PC-9 (cell line): ENCODE results near the gene DCLRE1C.

Experiments
- CTCF ChIP-seq: fragments of 200-600 bp; sonication (generic); conservative IDR thresholded peaks from 2 replicates; pipeline ENCODE4 v1.6.1; 2017; ENCODE audit warnings: mixed run types, antibody characterized with exemption, mild to moderate bottlenecking, moderate library complexity
- EZH2 ChIP-seq: fragments of 200-600 bp; sonication (generic); IDR thresholded peaks from 2 replicates; pipeline ENCODE4 v1.8.0; 2017; ENCODE audit warnings: antibody characterized with exemption, low read depth

DNA sequence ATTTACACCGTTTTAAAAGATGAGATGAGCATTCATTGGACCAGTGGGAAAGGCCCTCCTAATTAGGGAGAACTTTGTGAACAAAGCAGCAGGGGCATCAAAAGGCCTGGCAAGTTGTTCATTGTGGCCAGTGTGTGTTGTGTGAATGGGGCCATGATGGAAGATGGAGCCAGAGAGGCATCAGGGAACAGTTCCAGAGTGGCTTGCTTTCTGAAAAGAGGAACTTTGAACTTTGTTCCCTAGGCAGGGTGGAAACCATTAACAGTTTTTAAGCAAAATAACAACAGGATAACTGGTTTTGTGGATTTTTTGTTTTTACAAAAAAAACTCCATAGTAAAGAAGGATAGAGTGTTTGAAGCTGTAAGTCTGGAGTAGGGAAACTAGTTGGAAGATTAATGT is 62.7 kb downstream of the DCLRE1C start:
- no peak for TF ChIP-seq CTCF
- TF ChIP-seq EZH2: no peak
